Measurements from ENCODE around the gene SZT2.

SZT2 gene

DNA sequence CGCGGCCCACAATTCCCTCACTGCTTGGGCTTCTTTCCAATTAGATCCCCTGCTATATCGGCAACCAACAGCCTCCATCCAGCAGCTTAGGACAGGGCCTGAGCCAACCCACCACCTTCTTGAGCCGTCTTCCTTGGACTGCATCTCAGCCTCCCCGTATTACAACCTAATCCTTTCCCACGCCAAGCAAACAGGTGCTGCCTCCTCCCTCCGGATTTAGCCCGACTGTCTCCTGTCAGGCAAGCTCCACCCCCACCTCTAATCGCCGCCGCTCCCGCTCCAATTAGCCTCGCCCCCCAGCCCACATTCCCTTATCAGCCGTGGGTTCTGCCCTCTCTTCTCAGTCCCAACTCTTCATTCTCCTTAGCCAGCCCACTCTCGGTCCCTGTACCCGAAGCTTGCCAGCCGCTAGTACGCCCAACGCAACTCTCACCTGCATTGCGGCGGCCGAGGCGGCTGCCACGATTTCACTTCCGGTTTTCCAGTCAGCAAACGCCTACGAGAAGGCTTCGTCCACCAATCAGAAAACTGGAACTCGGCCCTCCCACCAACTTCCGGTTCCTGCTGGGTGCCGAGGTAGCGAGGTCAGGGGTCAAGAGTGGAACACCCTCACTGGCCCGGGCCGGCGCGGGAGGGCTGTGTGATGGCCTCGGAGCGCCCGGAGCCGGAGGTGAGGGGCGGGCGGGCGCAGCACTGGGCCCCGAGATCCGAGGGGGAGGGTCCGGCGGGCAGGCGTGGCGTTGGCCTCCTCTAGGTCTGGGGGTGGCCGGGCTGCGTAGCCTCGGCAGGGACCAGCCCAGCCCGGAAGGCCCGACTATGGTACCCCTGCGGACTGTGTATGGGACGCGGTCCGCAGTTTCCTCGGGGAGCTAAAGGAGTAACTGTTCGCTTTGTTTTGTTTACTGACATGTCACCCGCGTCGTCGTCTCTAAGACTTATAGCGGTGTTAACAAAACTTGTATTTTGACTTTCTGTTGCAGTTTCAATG is at the start of gene SZT2, which contains the start of gene MED8:
Gene SZT2, plus strand, starts transcription at position 574 of the 988 bp plus-strand sequence. Its CDS starts 70 bp downstream, at position 644.
Gene MED8, minus strand, starts transcription at position 475 of the 988 bp plus-strand sequence. Its CDS starts 36 bp downstream, at position 439.
- DNase-seq (ENCODE audit: low spot score): peak; percentile 93

GRCh38 chr1:43340559-43340958 is 49.1 kb upstream of the SZT2 start:
- DNase-seq (ENCODE audit: low spot score): no peak

- no peak for DNase-seq (ENCODE audit: low spot score)
Measured at GRCh38 chr1:43344267-43344850, 45.3 kb upstream of the SZT2 start.

- no peak for DNase-seq (ENCODE audit: low spot score)
Measured at GRCh38 chr1:43345120-43345519, 44.6 kb upstream of the SZT2 start.

DNA sequence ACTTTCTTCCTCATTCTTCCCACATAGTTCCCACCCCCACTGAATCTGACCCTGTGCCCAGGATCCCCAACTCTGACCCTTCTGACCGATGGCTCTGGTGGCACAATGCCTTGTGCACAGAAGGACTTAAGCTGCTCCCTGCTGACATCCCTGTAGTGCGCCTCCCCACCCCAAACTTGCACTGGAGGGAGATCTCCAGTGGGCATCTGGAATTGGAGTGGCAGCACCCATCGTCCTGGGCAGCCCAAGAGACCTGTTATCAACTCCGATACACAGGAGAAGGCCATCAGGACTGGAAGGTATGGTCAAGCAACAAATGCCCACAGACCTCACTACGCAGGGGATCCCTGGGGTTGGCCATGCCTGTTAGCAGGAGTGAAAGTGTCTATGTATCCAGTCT is 43.1 kb upstream of the SZT2 start:
- no peak for DNase-seq (ENCODE audit: low spot score)

DNA sequence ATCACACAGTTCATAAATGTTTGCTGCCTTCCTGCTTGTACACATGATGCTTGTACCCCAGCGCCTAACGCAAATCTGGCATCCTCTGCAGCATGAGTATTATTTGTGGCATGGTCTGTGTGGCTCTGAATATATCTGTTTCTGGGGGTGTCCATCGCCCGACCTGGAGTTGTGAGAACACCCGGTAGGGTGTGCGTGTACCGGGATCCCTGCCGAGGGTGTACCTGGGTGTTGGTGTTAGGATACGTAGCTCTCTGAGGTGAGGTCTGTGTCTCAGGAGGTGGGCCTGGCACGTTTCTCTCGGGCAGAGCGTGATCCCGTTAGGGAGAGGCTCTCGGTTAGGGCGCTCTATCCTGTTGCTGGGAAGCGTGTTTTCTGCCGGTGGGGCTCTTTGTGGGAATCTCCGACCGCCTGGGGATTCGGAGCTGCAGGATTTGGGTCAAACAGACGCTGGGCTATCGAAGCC is 41.3 kb upstream of the SZT2 start:
- DNase-seq (ENCODE audit: low spot score): no peak

GRCh38 chr1:43348809-43349593 is 40.7 kb upstream of the SZT2 start:
- DNase-seq (ENCODE audit: low spot score): no peak

DNA sequence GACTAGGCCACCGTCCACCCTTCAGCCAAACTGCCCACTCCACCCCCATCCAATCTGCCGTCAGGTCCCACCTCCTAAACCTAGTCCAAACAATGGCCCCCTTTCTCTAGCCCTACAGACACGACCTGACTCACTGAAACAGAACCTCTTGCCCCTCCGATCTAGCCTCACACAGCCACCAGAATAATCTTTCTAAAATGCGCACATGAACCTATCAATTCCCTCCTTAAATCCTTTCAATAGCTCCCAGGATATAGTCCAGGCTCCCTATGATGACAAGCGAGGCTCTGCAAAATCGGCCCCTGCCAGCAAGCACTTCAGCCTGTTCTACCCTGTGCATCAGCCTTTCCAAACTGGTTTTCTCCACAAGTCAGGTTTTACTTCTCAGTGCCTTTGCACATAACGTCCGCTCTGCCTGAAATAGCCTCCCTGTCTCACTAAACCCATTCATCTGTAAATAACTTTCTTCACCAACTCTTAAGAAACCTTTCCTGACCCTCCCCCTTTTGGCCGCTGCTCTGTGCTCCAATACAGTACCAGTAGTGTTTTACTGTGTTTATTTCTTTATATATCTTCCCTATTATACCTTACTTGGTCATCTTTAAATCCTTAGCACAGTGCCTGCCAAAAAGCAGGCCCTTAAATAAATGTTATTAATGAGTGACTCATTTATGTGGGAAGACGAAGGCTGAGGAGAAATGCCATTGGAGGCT is 39.9 kb upstream of the SZT2 start:
- no peak for DNase-seq (ENCODE audit: low spot score)

DNA sequence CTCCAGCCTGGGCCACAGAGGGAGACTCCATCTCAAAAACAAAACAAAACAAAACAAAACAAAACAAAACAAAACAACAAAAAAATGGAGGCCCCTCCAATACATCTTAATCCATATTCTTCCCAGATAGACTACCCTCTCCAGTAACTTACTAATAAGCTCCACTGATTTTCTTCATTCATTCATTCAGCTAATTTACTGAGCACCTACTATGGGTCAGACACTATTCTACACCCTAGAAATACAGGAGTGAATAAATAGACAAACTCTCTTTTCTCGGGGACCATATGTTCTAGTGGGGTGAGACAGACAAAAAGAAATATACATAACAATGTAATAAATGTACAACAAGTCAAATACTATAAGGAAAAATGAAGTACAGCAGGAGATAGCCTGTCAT is 38.7 kb upstream of the SZT2 start:
- no peak for DNase-seq (ENCODE audit: low spot score)

DNA sequence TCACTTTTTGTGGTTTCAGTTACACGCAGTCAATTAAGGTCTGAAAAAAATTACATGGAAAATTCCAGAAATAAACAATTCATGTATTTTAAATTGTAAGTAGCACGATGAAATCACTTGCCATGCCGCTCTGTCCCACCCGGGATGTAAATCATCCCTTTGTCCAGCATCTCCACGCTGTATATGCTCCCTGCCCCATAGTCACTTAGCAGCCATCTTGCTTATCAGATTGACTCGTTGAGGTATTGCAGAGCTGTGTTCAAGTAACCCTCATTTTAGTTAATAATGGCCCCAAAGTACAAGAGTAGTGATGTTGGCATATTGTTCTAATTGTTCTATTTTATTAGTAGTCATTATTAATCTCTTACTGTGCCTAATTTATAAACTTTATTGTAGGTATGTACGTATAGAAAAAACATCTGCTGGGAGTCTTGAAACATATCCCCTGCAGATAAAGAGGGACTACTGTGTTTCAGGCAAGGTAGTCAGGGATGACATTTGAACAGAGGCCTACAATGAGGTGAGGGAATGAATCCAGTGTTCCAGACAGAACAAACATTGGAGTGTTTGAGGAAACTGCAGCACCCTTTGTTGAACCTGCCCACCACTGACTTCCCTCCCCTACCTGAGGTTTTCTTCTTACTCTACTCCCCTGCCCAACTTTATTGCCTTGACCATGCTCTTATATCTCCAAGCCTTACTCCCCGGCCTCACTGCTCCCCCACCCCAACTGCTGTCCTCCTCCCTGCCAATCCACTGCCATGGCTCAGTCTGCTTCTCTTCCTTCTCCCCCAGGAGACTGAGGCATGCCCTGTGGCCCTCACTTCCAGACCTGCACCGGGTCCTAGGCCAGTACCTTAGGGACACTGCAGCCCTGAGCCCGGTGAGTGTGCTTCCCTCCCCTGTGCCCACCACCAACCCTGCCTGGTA is 38.0 kb upstream of the SZT2 start:
- no peak for DNase-seq (ENCODE audit: low spot score)

DNA sequence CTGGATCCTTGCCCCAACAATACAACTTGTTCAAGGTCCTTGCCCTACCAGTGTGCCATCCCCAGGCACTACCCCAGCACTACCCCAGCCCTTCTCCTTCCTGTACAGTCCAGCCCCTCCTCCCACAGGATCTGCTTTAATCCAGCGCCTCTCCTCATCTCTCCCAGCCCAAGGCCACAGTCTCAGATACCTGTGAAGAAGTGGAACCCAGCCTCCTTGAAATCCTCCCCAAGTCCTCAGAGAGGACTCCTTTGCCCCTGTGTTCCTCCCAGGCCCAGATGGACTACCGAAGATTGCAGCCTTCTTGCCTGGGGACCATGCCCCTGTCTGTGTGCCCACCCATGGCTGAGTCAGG is 37.4 kb upstream of the SZT2 start:
- no peak for DNase-seq (ENCODE audit: low spot score)

DNA sequence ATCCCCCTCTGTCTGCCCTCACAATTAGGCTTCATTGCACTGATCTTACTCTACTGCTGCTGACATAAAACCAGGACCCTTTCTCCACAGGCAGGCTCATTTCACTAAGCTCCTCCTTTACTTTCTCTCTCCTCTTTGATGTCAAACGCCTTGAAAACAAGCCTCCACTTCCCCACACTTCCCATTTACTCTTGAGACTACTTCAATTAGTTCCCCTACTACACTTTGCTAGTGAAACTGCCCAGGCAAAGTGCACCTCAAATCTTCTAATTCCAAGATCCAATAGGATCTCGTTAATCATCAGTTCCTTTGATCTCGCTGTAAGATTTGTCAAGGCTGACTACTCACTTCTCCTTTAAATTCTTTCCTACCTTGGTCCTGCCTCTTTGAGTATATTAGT is 36.8 kb upstream of the SZT2 start:
- no peak for DNase-seq (ENCODE audit: low spot score)

DNA sequence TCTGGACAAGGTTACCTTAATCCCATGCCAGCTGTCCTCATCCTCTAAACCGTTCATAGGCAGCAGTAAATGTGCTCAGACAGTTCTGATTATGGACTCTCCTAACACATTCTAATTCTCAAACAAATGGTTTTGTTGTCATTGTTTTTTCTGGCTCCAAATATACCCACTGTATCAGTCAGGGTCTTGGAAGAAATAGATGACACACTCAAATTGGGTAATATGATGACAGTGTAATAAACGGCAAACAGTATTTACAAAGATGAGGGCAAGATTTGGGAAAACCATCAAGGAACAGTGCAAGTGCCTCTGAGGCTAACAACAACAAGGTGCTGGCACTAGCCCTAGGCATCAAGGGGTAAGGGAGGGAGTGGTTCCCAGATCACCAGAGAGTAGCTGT is 35.2 kb upstream of the SZT2 start:
- DNase-seq (ENCODE audit: low spot score): no peak

GRCh38 chr1:43354936-43355335 is 34.8 kb upstream of the SZT2 start:
- no peak for DNase-seq (ENCODE audit: low spot score)

DNA sequence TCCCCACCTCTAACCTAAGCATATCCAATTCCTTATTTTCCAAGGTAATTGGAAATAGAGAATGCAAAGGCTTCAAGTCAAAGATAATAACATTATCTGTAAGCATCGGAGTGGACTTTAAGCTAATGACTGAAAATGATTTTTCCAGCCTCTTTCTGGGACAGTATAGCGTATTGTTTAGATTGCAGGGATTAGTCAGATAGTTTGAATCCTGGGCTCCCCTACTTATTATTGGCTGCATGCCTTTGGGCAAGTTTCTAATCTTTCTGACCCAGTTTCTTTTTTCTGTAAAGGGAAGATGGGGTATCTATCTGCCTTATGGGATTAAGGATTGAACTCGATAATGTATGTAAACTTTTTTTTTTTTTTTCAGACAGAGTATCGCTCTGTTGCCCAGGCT is 32.4 kb upstream of the SZT2 start:
- no peak for DNase-seq (ENCODE audit: low spot score)

DNA sequence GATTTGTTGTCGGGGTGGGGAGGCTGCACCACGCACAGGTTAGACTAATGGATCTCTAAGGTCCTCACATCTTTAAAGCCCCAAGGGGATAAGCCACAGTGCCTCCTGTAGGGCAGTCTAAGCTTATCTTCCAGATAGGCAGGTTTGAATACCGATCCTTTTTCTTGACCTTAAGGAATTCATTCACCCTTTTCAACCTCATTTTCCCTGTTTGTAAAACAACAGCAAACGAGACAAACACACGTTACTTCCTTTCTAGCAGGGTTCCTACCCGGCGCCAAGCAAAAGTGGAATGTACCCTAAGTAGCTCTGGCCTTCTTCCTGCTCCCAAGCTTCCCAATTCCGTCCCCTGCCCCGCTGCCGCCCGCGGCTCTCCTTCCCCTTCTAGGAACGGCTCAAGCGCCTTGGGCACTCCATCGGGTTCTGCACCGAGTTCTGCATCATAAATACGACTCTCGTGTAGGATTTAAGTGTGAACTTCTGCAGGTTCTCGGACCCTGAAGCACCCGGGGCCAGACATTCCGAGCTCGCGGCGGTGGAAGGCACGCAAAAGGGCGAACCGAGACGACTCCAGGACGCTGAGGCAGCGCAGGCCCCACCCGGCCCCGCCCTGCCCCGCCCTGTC is 31.5 kb upstream of the SZT2 start:
- peak; percentile 52 for DNase-seq (ENCODE audit: low spot score)

DNA sequence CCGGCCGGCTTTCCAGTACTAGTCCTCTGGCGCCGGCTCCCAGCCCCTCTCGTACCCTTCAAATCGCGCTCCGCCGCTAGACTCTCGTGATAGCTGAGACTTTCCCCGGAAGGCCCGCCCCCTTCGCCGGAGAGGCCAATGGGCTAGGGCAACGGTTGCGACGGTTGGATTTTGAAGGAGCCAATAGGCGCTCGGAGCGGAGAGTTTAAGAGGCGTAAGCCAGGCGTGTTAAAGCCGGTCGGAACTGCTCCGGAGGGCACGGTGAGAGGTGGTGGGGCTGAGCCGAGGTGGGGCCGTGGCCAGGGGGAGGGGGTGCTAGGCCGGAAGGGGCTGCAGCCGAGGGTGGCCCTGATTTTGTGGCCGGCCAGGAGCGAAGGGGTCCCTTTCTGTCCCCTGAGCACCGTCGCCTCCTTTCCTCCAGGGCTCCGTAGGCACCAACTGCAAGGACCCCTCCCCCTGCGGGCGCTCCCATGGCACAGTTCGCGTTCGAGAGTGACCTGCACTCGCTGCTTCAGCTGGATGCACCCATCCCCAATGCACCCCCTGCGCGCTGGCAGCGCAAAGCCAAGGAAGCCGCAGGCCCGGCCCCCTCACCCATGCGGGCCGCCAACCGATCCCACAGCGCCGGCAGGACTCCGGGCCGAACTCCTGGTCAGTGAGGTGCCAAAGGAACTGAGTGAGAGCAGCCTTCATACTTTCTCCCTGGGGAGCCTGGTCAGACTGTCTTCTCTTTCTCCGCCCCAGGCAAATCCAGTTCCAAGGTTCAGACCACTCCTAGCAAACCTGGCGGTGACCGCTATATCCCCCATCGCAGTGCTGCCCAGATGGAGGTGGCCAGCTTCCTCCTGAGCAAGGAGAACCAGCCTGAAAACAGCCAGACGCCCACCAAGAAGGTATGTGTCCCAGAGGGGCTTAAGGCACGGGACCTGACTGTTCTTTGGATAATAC is 30.7 kb upstream of the SZT2 start, which contains the start of gene CDC20:
Gene CDC20, plus strand, starts transcription at position 236 of the 948 bp plus-strand sequence. Its CDS starts 235 bp downstream, at position 471.
- DNase-seq (ENCODE audit: low spot score): peak; percentile 98

DNA sequence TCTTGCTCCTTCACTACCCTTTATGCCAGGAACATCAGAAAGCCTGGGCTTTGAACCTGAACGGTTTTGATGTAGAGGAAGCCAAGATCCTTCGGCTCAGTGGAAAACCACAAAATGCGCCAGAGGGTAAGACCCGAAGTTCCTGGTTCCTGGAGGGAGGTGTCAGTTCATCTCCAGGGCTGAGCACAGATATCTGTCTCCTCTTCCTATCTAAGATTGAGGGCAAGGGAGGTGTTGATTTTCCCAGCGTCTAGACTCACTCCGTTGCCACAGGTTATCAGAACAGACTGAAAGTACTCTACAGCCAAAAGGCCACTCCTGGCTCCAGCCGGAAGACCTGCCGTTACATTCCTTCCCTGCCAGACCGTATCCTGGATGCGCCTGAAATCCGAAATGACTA is 30.0 kb upstream of the SZT2 start:
- no peak for DNase-seq (ENCODE audit: low spot score)

GRCh38 chr1:43360616-43361015 is 29.1 kb upstream of the SZT2 start:
- DNase-seq (ENCODE audit: low spot score): no peak
